Smooth muscle cell (in vitro differentiated cells): ENCODE data around the gene SH3PXD2A. TPM values are rescaled to one million over a fixed set of nuclear protein-coding genes. Genes with fewer than 3 reads are reported as not detected.

Source experiments
- DNase-seq: peaks from one replicate; lab custom pipeline; 2025; ENCODE audit not compliant: unreplicated experiment; lab: John Stamatoyannopoulos, UW
- H2AFZ ChIP-seq: fragments of 200-600 bp; sonication (generic); 2 replicates; pipeline ENCODE4 v1.6.0; 2016; ENCODE audit warnings: antibody characterized with exemption, low read depth, mild to moderate bottlenecking
- H3F3A ChIP-seq: fragments of 200-600 bp; sonication (generic); 2 replicates; pipeline ENCODE4 v1.6.0; 2017; ENCODE audit warnings: antibody characterized with exemption, low read depth
- H3K27ac ChIP-seq: fragments of 200-600 bp; sonication (generic); 2 replicates; pipeline ENCODE4 v1.5.1; 2016; ENCODE audit warnings: low read depth, mild to moderate bottlenecking
- H3K27me3 ChIP-seq: fragments of 200-600 bp; sonication (generic); 2 replicates; pipeline ENCODE4 v1.6.1; 2016; ENCODE audit warnings: low read depth, mild to moderate bottlenecking
- H3K36me3 ChIP-seq: fragments of 200-600 bp; sonication (generic); 2 replicates; pipeline ENCODE4 v1.5.1; 2016; ENCODE audit warnings: low read depth
- H3K4me1 ChIP-seq: fragments of 200-600 bp; sonication (generic); 2 replicates; pipeline ENCODE4 v1.5.1; 2016; ENCODE audit warnings: low read depth
- H3K4me2 ChIP-seq: fragments of 200-600 bp; sonication (generic); 2 replicates; pipeline ENCODE4 v1.6.0; 2016; ENCODE audit warnings: mild to moderate bottlenecking
- H3K4me3 ChIP-seq: fragments of 200-600 bp; sonication (generic); 2 replicates; pipeline ENCODE4 v1.5.1; 2016; ENCODE audit warnings: mild to moderate bottlenecking
- H3K79me2 ChIP-seq: fragments of 200-600 bp; sonication (generic); 2 replicates; pipeline ENCODE4 v1.6.0; 2016; ENCODE audit warnings: low read depth, mild to moderate bottlenecking
- H3K9ac ChIP-seq: fragments of 200-600 bp; sonication (generic); 2 replicates; pipeline ENCODE4 v1.6.0; 2016; ENCODE audit warnings: low read depth
- H3K9me3 ChIP-seq: fragments of 200-600 bp; sonication (generic); replicated peaks from 2 replicates; pipeline ENCODE4 v1.5.1; 2016; ENCODE audit warnings: low read depth
- H4K20me1 ChIP-seq: fragments of 200-600 bp; sonication (generic); 2 replicates; pipeline ENCODE4 v1.6.0; 2016; ENCODE audit warnings: low read depth
- WGBS: methylation state at CpG from one replicate; pipeline ENCODE4 v1.1.7; 2016; ENCODE audit warnings: low lambda C conversion rate; 5-methylcytosine and 5-hydroxymethylcytosine counted together
- polyA plus RNA-seq: library from polyadenylated mRNA; unstranded; fragments of >200 nt; fragmentation: Nextera tagmentation; extraction: Ambion mirVana; gene quantifications from 2 replicates; pipeline ENCODE4 v1.2.1, GENCODE V29; 2016
- total RNA-seq: library from RNA; depleted of rRNA; stranded (reverse); fragments of >200 nt; gene quantifications from 2 replicates; pipeline ENCODE4 v1.2.3, GENCODE V29; 2014
- TF ChIP-seq, protein P1 (sequence below): fragments of 200-600 bp; sonication (generic); IDR thresholded peaks from 2 replicates; pipeline ENCODE4 v1.5.1; 2017; ENCODE audit warnings: borderline replicate concordance, mild to moderate bottlenecking, antibody characterized with exemption; ENCODE audit not compliant: insufficient read depth, poor library complexity, severe bottlenecking

The SH3PXD2A gene
- total and polyA plus RNA-seq, 2 experiments from 2014 or later = 30.1 to 37.9 TPM

DNA sequence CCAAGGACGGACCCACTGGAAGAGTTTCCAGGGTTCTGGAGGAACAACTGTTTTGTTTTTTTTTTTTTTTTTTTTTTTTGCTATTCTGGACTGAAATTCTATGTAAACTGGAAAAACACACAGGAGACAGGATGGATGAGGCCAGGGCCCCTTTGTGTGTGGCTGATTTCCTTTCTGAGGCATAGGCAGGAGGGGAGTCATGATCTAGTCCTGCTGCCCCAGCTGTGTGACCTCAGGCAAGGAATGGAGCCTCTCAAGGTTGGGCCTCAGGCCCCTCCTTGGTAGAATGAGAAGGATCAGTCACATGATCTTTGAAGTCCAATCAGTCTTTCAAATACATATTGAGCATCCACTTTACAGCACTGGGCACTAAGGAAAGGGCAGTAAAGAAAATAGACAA lies 87.6 kb downstream of the SH3PXD2A start:
- Histone ChIP-seq H3K36me3 (no peaks in the 10 kb centered on the region), H3K27ac (peak overlapping the region; percentile 31), H3K9ac (no peak overlapping the region), H4K20me1 (peaks cover 15% of the 10 kb centered on the region), H2AFZ (no peak overlapping the region), H3K4me3 (no peak overlapping the region), H3K4me2 (no peak overlapping the region), H3K9me3 (no peaks in the 10 kb centered on the region), H3K4me1 (peaks cover 16% of the 10 kb centered on the region), H3K27me3 (no peaks in the 10 kb centered on the region), H3K79me2 (peaks cover 25% of the 10 kb centered on the region), H3F3A (peaks cover 11% of the 10 kb centered on the region)
- no peak for DNase-seq
- 100% methylated on average over 1 of the region's 1 CpG for WGBS
- TF ChIP-seq, protein P1, sequence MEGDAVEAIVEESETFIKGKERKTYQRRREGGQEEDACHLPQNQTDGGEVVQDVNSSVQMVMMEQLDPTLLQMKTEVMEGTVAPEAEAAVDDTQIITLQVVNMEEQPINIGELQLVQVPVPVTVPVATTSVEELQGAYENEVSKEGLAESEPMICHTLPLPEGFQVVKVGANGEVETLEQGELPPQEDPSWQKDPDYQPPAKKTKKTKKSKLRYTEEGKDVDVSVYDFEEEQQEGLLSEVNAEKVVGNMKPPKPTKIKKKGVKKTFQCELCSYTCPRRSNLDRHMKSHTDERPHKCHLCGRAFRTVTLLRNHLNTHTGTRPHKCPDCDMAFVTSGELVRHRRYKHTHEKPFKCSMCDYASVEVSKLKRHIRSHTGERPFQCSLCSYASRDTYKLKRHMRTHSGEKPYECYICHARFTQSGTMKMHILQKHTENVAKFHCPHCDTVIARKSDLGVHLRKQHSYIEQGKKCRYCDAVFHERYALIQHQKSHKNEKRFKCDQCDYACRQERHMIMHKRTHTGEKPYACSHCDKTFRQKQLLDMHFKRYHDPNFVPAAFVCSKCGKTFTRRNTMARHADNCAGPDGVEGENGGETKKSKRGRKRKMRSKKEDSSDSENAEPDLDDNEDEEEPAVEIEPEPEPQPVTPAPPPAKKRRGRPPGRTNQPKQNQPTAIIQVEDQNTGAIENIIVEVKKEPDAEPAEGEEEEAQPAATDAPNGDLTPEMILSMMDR = no peak

DNA sequence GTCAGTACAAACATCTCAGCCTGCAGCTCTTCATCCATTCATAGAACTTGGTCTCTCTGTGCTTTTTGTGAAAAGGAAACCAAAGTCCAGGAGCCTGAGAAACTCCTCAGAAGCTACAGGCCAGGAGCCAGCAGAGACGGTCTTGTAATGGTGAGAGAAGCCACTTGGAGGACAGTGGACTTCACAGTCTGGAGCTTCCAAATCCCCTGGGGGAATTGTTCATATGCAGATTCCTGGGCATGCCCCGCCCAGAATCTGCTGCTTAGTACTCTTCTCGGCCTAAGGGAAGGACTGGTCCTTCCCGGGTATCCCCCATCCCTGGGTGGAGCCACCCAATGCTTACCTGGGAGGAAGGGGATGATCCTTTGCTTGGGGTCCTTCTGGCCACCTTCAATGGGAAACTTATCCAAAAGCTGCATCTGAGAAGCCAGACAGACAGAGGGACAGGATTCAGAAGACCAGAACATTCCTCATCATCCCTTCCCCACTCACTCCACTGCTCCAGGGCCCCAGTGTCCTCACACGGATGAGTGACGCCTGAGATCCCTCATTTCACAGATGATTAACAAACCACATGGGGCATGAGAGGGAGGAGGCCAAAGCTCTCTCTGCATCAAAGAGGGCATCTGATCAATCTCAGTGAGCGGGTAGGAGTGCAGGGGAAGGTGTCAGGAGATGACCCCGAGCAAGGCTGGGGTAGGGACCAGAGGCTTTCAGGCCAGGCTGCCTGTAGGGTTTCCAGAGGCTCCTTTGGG lies 88.4 kb downstream of the SH3PXD2A start:
- Histone ChIP-seq H3F3A (peaks cover 4% of the 10 kb centered on the region), H3K9ac (no peak overlapping the region), H3K27ac (peak overlapping the region; percentile 25), H3K36me3 (no peaks in the 10 kb centered on the region), H2AFZ (no peak overlapping the region), H3K4me3 (no peak overlapping the region), H3K4me1 (peaks cover 10% of the 10 kb centered on the region), H3K9me3 (no peaks in the 10 kb centered on the region), H4K20me1 (peaks cover 11% of the 10 kb centered on the region), H3K79me2 (peaks cover 29% of the 10 kb centered on the region), H3K27me3 (no peaks in the 10 kb centered on the region), H3K4me2 (no peak overlapping the region)
- 67% methylated on average over 8 of the region's 8 CpGs for WGBS
- TF ChIP-seq, protein P1 = no peak
- DNase-seq = no peak

DNA sequence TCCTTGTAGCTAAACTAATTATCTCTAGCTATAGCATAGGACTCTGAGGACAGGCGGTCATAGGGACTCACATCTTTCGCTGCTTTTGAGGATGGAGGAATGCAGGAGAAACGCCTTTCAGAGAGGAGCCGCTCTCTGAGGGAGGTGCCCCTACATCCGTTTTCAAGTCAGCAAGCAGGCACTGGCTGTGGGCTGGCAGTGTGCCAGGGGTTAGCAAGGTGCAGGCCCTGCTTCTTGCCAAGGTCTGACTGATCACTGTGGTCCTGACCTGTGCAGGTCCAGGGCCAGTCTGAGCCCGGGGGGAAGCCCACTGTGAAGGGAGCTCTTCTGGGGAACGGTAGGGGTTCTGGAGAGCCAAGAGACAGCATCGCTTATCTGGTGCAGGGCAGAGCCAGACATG lies 89.4 kb downstream of the SH3PXD2A start:
- Histone ChIP-seq H3K4me1 (peaks cover 7% of the 10 kb centered on the region), H3F3A (no peaks in the 10 kb centered on the region), H3K27me3 (no peaks in the 10 kb centered on the region), H3K36me3 (no peaks in the 10 kb centered on the region), H4K20me1 (peaks cover 3% of the 10 kb centered on the region), H2AFZ (no peak overlapping the region), H3K79me2 (peaks cover 32% of the 10 kb centered on the region), H3K9me3 (no peaks in the 10 kb centered on the region), H3K27ac (no peak overlapping the region), H3K4me2 (no peak overlapping the region), H3K4me3 (no peak overlapping the region), H3K9ac (no peak overlapping the region)
- TF ChIP-seq, protein P1 = no peak
- DNase-seq = no peak
- 91% methylated on average over 8 of the region's 8 CpGs for whole genome bisulfite sequencing

DNA sequence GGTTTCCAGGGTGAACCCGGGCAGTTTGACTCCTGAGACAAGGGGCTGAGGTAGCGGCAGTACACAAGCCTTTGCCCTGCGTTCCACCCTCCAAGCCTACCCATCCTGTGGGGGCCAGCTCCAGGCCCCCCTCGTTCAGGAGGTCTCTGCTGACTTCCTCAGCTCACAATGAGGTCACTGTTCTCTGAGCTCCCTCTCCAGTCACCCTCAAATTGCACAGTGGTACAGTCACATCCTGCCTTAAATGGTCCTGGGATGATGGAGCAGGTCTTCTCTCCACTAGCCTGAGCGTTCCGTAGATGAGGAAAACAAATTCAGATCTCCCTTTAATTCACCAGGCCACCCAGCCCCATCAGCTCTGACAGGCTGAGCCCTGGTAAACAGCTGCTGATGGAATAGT lies 90.2 kb downstream of the SH3PXD2A start:
- H3K27ac ChIP-seq = peak overlapping the region; percentile 0
- no peak overlapping the region for H3K9ac ChIP-seq
- H4K20me1 ChIP-seq = no peaks in the 10 kb centered on the region
- no peak for DNase-seq
- H3K27me3 ChIP-seq = no peaks in the 10 kb centered on the region
- H3K4me1 ChIP-seq = peaks cover 7% of the 10 kb centered on the region
- H3K36me3 ChIP-seq = no peaks in the 10 kb centered on the region
- H3K4me3 ChIP-seq = no peak overlapping the region
- TF ChIP-seq, protein P1 = no peak
- H3K9me3 ChIP-seq = no peaks in the 10 kb centered on the region
- no peak overlapping the region for H2AFZ ChIP-seq
- 68% methylated on average over 6 of the region's 6 CpGs for WGBS
- H3F3A ChIP-seq = peaks cover 2% of the 10 kb centered on the region
- H3K4me2 ChIP-seq = no peak overlapping the region
- peaks cover 28% of the 10 kb centered on the region for H3K79me2 ChIP-seq
